ENCODE data around the gene AGBL1. TPM values are rescaled to one million over a fixed set of nuclear protein-coding genes. Genes with fewer than 3 reads are reported as not detected.

AGBL1 gene
- total RNA-seq, 1 donor from 2014 or later: not detected

DNA sequence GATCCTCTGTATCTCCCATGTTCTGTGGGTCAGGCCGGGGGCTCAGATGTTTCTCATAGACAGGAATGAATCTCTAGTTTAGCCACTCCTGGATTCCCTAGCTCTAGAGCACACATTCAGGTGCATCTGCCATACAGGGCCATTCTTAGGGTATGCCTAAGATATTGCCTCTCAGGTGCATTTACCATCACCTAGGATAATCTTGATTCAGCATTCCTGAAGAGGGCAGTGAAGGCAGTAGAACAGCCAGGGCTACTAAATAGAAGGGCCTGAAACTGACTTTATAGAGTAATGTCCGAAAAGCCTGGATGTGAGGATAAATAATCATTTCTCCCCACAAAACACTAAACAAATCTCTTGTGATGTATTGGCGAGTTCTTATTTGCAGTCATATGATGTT is 882.0 kb downstream of the AGBL1 start:
- Histone ChIP-seq H2AFZ (ENCODE audit: low read depth, low read length) (no peak overlapping the region), H4K20me1 (ENCODE audit: insufficient read depth, low read length) (no peaks in the 10 kb centered on the region), H3K36me3 (ENCODE audit: insufficient read depth, low read length) (no peaks in the 10 kb centered on the region), H3K4me1 (ENCODE audit: insufficient read depth, low read length) (no peaks in the 10 kb centered on the region), H3K4me3 (ENCODE audit: insufficient read depth, low read depth, low read length) (no peak overlapping the region), H3K9ac (ENCODE audit: low read length) (no peak overlapping the region), H3K9me3 (ENCODE audit: insufficient read depth, low read depth, low read length) (no peaks in the 10 kb centered on the region), H3K4me2 (ENCODE audit: low read length) (no peak overlapping the region), H3K27me3 (ENCODE audit: insufficient read depth, low read length) (no peaks in the 10 kb centered on the region), H3K27ac (ENCODE audit: low read depth, low read length) (no peak overlapping the region), H3K79me2 (ENCODE audit: insufficient read depth, low read length) (no peaks in the 10 kb centered on the region)
- Mint-ChIP-seq H3K4me1 (ENCODE audit: low read depth, unreplicated experiment) (no peaks in the 10 kb centered on the region), H3K27me3 (ENCODE audit: low read depth, unreplicated experiment) (no peaks in the 10 kb centered on the region), H3K4me3 (ENCODE audit: unreplicated experiment) (no peak overlapping the region), H3K36me3 (ENCODE audit: low read depth, unreplicated experiment) (no peaks in the 10 kb centered on the region), H3K27ac (ENCODE audit: unreplicated experiment) (no peak overlapping the region), H3K9me3 (ENCODE audit: unreplicated experiment) (peaks cover 4% of the 10 kb centered on the region)
- DNase-seq (ENCODE audit: low read depth): no peak
- no peak for FAIRE-seq
- no peak for TF ChIP-seq CTCF (IDR thresholded peaks at IDR 0.05; ENCODE audit: insufficient read depth, low read depth, low read length)
- TF ChIP-seq EZH2 (IDR thresholded peaks at IDR 0.05; ENCODE audit: insufficient read depth, low read length): no peak

GRCh38 chr15:86964271-86964670 is 884.6 kb downstream of the AGBL1 start:
- H3K27me3 Mint-ChIP-seq (ENCODE audit: low read depth, unreplicated experiment): no peaks in the 10 kb centered on the region
- H3K27me3 ChIP-seq (ENCODE audit: insufficient read depth, low read length): no peaks in the 10 kb centered on the region
- H2AFZ ChIP-seq (ENCODE audit: low read depth, low read length): no peak overlapping the region
- no peaks in the 10 kb centered on the region for H3K4me1 Mint-ChIP-seq (ENCODE audit: low read depth, unreplicated experiment)
- no peak overlapping the region for H3K4me3 Mint-ChIP-seq (ENCODE audit: unreplicated experiment)
- no peaks in the 10 kb centered on the region for H3K4me1 ChIP-seq (ENCODE audit: insufficient read depth, low read length)
- H3K9me3 ChIP-seq (ENCODE audit: insufficient read depth, low read depth, low read length): no peaks in the 10 kb centered on the region
- H3K79me2 ChIP-seq (ENCODE audit: insufficient read depth, low read length): no peaks in the 10 kb centered on the region
- H3K27ac ChIP-seq (ENCODE audit: low read depth, low read length): no peak overlapping the region
- peaks cover 4% of the 10 kb centered on the region for H3K9me3 Mint-ChIP-seq (ENCODE audit: unreplicated experiment)
- no peaks in the 10 kb centered on the region for H3K36me3 Mint-ChIP-seq (ENCODE audit: low read depth, unreplicated experiment)
- H3K36me3 ChIP-seq (ENCODE audit: insufficient read depth, low read length): no peaks in the 10 kb centered on the region
- no peak overlapping the region for H3K9ac ChIP-seq (ENCODE audit: low read length)
- FAIRE-seq: no peak
- no peaks in the 10 kb centered on the region for H4K20me1 ChIP-seq (ENCODE audit: insufficient read depth, low read length)
- TF ChIP-seq EZH2 (IDR thresholded peaks at IDR 0.05; ENCODE audit: insufficient read depth, low read length) (no peak), CTCF (IDR thresholded peaks at IDR 0.05; ENCODE audit: insufficient read depth, low read depth, low read length) (no peak)
- H3K4me3 ChIP-seq (ENCODE audit: insufficient read depth, low read depth, low read length): no peak overlapping the region
- no peak overlapping the region for H3K4me2 ChIP-seq (ENCODE audit: low read length)
- no peak overlapping the region for H3K27ac Mint-ChIP-seq (ENCODE audit: unreplicated experiment)
- DNase-seq (ENCODE audit: low read depth): no peak

DNA sequence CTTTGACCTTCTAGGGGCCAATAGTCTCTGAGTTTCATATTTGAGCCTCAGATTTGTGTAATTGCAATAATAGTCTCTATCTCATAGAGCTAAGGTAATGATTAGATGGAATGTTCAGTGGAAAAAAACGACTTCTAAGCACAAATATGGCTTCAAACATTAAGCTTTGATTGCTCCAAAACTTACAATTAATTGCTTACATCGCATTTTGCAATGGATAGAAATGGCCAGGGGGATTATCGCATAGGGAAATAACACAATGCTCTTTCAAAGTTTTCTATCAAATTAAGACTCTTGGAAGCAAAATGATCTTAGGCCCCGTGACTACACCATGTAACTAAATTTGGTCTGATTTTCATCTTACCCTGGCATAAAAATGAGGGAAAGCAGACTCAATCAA is 888.6 kb downstream of the AGBL1 start:
- FAIRE-seq (no peak), DNase-seq (ENCODE audit: low read depth) (no peak)
- Mint-ChIP-seq H3K4me1 (ENCODE audit: low read depth, unreplicated experiment) (no peaks in the 10 kb centered on the region), H3K36me3 (ENCODE audit: low read depth, unreplicated experiment) (no peaks in the 10 kb centered on the region), H3K27ac (ENCODE audit: unreplicated experiment) (no peak overlapping the region), H3K9me3 (ENCODE audit: unreplicated experiment) (peaks cover 4% of the 10 kb centered on the region), H3K27me3 (ENCODE audit: low read depth, unreplicated experiment) (no peaks in the 10 kb centered on the region), H3K4me3 (ENCODE audit: unreplicated experiment) (no peak overlapping the region)
- no peaks in the 10 kb centered on the region for H3K27me3 ChIP-seq (ENCODE audit: insufficient read depth, low read length)
- no peak overlapping the region for H3K9ac ChIP-seq (ENCODE audit: low read length)
- H3K27ac ChIP-seq (ENCODE audit: low read depth, low read length): no peak overlapping the region
- no peak overlapping the region for H3K4me2 ChIP-seq (ENCODE audit: low read length)
- H3K9me3 ChIP-seq (ENCODE audit: insufficient read depth, low read depth, low read length): no peaks in the 10 kb centered on the region
- H3K36me3 ChIP-seq (ENCODE audit: insufficient read depth, low read length): no peaks in the 10 kb centered on the region
- TF ChIP-seq CTCF (IDR thresholded peaks at IDR 0.05; ENCODE audit: insufficient read depth, low read depth, low read length) (no peak), EZH2 (IDR thresholded peaks at IDR 0.05; ENCODE audit: insufficient read depth, low read length) (no peak)
- H3K79me2 ChIP-seq (ENCODE audit: insufficient read depth, low read length): no peaks in the 10 kb centered on the region
- H3K4me1 ChIP-seq (ENCODE audit: insufficient read depth, low read length): no peaks in the 10 kb centered on the region
- H2AFZ ChIP-seq (ENCODE audit: low read depth, low read length): no peak overlapping the region
- H3K4me3 ChIP-seq (ENCODE audit: insufficient read depth, low read depth, low read length): no peak overlapping the region
- H4K20me1 ChIP-seq (ENCODE audit: insufficient read depth, low read length): no peaks in the 10 kb centered on the region
